Measurements from ENCODE around the gene DOK1.

The DOK1 gene

DNA sequence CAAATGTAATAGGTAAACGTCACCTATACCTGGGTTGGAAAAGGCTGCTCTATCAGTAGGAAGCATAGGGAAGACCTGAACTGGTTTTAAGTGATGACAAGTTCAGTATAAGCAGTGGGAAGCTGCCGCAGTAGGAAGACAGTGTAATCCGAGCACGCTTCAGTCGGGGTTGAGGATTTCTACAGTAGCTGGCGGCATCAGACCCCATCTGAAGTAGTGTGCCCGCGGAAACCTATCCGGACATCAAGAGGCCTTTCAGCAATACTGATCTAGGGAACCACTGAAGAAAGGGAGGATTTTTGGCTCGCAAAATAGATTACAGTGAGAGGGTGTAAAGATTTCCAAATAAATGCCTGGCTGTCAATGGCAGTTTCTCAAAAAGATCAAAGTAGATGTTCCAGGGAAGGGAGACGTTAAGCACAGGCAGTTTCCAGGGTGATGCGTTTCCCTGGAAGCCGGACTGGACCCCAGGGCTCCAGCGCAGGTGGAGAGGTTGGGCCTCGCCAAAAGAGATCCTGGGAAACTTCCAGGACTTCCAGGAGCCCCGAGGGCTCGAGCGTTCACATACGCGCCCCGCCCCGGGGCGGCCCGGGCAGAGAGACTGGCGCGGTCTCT, 6.1 kb upstream of the DOK1 start:
- DNase-seq (ENCODE audit: low read depth): no peak
- peak overlapping the region; percentile 44 for H3K4me3 ChIP-seq (ENCODE audit: low read depth, low read length)
- no peak for TF ChIP-seq CTCF (IDR thresholded peaks at IDR 0.05; ENCODE audit: low read depth, low read length, missing control alignments)
- in situ Hi-C loops (cut with HindIII; ENCODE audit: low sequenced_read_pairs): no loop called here

- no peak for DNase-seq (ENCODE audit: low read depth)
- in situ Hi-C loops (cut with HindIII; ENCODE audit: low sequenced_read_pairs): no loop called here
- peak overlapping the region; percentile 44 for H3K4me3 ChIP-seq (ENCODE audit: low read depth, low read length)
- no peak for TF ChIP-seq CTCF (IDR thresholded peaks at IDR 0.05; ENCODE audit: low read depth, low read length, missing control alignments)
Measured at GRCh38 chr2:74548900-74549826, 5.4 kb upstream of the DOK1 start.

DNA sequence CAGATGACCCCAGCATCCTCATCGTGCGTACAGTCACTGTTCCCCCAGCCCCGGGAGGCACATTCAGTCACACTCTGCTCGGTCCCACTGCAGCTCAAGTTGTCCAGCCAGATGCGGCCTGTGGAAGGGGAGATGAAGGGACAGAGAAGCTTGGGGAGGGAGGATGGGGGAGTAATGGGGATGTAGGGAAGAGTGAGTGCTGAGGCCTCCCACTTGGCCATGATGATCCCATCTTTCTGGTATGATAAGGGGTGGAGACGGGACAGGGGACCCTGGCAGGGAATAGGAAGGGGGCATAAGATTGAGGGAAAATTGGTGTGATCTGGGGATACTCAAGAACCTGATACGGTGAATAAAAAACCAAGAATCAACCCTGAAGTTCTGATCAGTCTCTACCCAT, 4.3 kb upstream of the DOK1 start:
- no peak for DNase-seq (ENCODE audit: low read depth)
- TF ChIP-seq CTCF (IDR thresholded peaks at IDR 0.05; ENCODE audit: low read depth, low read length, missing control alignments): no peak
- no peak overlapping the region for H3K4me3 ChIP-seq (ENCODE audit: low read depth, low read length)
- in situ Hi-C loops (cut with HindIII; ENCODE audit: low sequenced_read_pairs): no loop called here

DNA sequence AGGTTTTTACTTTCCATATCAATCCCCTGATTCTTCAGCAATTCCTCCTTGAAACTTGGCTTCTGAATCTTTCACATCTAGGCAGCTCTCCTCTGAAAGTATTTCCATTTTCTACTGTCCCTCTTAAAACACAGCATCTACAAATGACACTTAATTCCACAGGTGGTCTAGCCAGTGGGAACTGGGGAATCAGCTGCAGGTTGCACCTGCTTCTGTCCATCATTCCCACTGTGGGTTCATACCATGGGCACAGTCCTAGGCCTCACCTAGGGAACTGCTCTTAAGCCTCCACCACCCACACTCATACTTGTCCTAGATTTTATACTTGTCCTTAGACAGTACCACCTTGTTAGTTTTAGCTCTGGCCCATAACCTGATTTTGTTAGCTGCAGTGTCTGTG, 3.0 kb upstream of the DOK1 start:
- no peak for DNase-seq (ENCODE audit: low read depth)
- H3K4me3 ChIP-seq (ENCODE audit: low read depth, low read length): peak overlapping the region; percentile 92
- in situ Hi-C loops (cut with HindIII; ENCODE audit: low sequenced_read_pairs): no loop called here
- no peak for TF ChIP-seq CTCF (IDR thresholded peaks at IDR 0.05; ENCODE audit: low read depth, low read length, missing control alignments)

DNA sequence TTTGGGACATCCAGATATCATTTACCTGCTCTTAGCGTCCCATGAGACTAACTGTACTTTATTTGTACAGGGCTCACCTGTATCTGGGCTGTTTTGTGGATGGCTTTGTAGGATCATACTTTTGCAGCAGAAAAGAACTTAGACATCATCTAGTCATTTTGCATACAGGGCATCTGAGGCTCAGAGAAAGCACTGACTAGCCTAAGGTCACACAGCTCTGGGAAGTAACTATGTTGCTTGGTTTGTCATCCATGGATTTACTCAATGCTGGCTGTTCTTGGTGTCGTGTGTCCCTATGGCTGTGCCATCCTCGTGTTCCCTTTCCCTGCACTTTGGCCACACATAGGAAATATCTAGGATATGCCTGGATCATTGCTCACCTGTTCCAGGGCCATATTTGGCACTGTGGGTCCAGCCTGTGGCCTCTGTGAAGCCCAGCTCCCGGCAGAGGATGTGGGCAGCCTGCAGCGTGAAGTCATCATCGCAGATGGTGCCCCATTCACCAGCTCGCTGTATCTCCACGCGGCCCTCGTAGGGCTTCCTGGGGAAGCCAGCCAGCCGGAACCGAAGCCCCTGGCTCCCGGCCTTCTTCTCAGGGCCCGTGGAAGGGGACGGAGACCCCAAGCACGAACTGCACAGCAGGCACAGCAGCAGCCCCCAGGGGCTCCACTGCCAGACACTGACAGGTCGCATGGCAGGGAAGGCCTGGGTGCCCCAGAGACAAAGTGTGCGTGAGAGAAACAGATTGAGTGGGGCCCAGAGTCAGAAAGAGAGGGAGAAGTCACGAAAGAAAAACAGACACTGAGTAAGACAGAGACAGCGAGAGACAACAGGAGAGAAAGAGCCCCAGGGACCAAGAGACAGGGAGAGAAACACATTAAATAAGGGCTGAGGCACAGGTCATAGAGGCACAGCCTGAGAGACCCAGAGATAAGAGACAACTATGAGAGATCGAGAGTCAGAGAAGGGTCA, 2.3 kb upstream of the DOK1 start:
- H3K4me3 ChIP-seq (ENCODE audit: low read depth, low read length): peak overlapping the region; percentile 92
- TF ChIP-seq CTCF (IDR thresholded peaks at IDR 0.05; ENCODE audit: low read depth, low read length, missing control alignments): no peak
- no peak for DNase-seq (ENCODE audit: low read depth)
- in situ Hi-C loops (cut with HindIII; ENCODE audit: low sequenced_read_pairs): no loop called here

Measured in astrocyte of the cerebellum (primary cell).